ENCODE measurements around the gene PRR5L.

Gene PRR5L

GRCh38 chr11:36436589-36436988, 140.5 kb downstream of the PRR5L start:
- DNase-seq (ENCODE audit: low spot score), result no peak

- DNase-seq (ENCODE audit: low spot score), result no peak
These were observed 141.3 kb downstream of the PRR5L start for GRCh38 chr11:36437413-36437812.

- no peak for DNase-seq (ENCODE audit: low spot score)
These were observed 142.0 kb downstream of the PRR5L start for GRCh38 chr11:36438126-36438525.

- no peak for DNase-seq (ENCODE audit: low spot score)
These were observed 145.6 kb downstream of the PRR5L start for GRCh38 chr11:36441610-36442208.

GRCh38 chr11:36443661-36444060, 147.6 kb downstream of the PRR5L start:
- no peak for DNase-seq (ENCODE audit: low spot score)

- no peak for DNase-seq (ENCODE audit: low spot score)
These were observed 150.0 kb downstream of the PRR5L start for GRCh38 chr11:36446135-36446534.

GRCh38 chr11:36447514-36447913, 151.4 kb downstream of the PRR5L start:
- no peak for DNase-seq (ENCODE audit: low spot score)

- DNase-seq (ENCODE audit: low spot score), result no peak
These were observed 151.9 kb downstream of the PRR5L start for GRCh38 chr11:36447947-36448346.

- DNase-seq (ENCODE audit: low spot score), result no peak
These were observed 153.5 kb downstream of the PRR5L start for GRCh38 chr11:36449561-36450096.

- no peak for DNase-seq (ENCODE audit: low spot score)
These were observed 154.1 kb downstream of the PRR5L start for GRCh38 chr11:36450110-36450572.

GRCh38 chr11:36451045-36451444, 155.0 kb downstream of the PRR5L start:
- DNase-seq (ENCODE audit: low spot score), result no peak

- no peak for DNase-seq (ENCODE audit: low spot score)
These were observed 155.6 kb downstream of the PRR5L start for GRCh38 chr11:36451681-36452080.

GRCh38 chr11:36452236-36452940, 156.3 kb downstream of the PRR5L start:
- DNase-seq (ENCODE audit: low spot score), result no peak

- DNase-seq (ENCODE audit: low spot score), result no peak
These were observed 156.9 kb downstream of the PRR5L start for GRCh38 chr11:36452961-36453360.

- DNase-seq (ENCODE audit: low spot score), result no peak
These were observed 157.6 kb downstream of the PRR5L start for GRCh38 chr11:36453678-36454077.

GRCh38 chr11:36454551-36454940, 158.5 kb downstream of the PRR5L start:
- DNase-seq (ENCODE audit: low spot score), result no peak

GRCh38 chr11:36454941-36455631, 159.0 kb downstream of the PRR5L start:
- DNase-seq (ENCODE audit: low spot score), result no peak

GRCh38 chr11:36455658-36456111, 159.6 kb downstream of the PRR5L start:
- DNase-seq (ENCODE audit: low spot score), result no peak

GRCh38 chr11:36456156-36456555, 160.1 kb downstream of the PRR5L start:
- DNase-seq (ENCODE audit: low spot score), result no peak

- DNase-seq (ENCODE audit: low spot score), result no peak
These were observed 162.2 kb downstream of the PRR5L start for GRCh38 chr11:36458129-36458915.

GRCh38 chr11:36459046-36459445, 163.0 kb downstream of the PRR5L start:
- no peak for DNase-seq (ENCODE audit: low spot score)

GRCh38 chr11:36460220-36460619, 164.1 kb downstream of the PRR5L start:
- DNase-seq (ENCODE audit: low spot score), result no peak
